ENCODE measurements around the gene ENSA. TPM values are rescaled to one million over a fixed set of nuclear protein-coding genes. Genes with fewer than 3 reads are reported as not detected.

Gene ENSA
- total RNA-seq, 1 experiment from 2014 or later = 254 TPM

DNA sequence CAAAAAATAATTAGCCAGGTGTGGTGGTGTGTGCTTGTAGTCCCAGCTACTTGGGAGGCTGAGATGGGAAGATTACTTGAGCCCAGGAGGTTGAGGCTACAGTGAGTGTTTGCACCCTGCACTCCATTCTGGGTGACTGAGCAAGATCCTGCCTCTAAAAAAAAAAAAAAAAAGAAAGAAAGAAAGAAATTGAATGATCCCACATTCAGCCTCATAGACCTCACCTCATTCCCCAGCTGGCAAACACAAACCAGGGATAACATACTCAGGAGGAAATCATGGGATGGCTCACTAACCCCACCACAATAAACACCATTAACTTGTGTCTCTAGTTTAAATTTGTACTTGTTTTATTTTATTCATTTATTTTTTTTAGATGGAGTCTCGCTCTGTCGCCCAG lies 8.5 kb downstream of the ENSA start (continued):
- TF ChIP-seq, protein P1, sequence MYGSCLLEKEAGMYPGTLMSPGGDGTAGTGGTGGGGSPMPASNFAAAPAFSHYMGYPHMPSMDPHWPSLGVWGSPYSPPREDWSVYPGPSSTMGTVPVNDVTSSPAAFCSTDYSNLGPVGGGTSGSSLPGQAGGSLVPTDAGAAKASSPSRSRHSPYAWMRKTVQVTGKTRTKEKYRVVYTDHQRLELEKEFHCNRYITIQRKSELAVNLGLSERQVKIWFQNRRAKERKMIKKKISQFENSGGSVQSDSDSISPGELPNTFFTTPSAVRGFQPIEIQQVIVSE (CRISPR knock-in tag; IDR thresholded peaks at IDR 0.05; ENCODE audit: borderline replicate concordance) = no peak
- TF ChIP-seq, protein P2, sequence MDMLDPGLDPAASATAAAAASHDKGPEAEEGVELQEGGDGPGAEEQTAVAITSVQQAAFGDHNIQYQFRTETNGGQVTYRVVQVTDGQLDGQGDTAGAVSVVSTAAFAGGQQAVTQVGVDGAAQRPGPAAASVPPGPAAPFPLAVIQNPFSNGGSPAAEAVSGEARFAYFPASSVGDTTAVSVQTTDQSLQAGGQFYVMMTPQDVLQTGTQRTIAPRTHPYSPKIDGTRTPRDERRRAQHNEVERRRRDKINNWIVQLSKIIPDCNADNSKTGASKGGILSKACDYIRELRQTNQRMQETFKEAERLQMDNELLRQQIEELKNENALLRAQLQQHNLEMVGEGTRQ (CRISPR knock-in tag; IDR thresholded peaks at IDR 0.05) = no peak

DNA sequence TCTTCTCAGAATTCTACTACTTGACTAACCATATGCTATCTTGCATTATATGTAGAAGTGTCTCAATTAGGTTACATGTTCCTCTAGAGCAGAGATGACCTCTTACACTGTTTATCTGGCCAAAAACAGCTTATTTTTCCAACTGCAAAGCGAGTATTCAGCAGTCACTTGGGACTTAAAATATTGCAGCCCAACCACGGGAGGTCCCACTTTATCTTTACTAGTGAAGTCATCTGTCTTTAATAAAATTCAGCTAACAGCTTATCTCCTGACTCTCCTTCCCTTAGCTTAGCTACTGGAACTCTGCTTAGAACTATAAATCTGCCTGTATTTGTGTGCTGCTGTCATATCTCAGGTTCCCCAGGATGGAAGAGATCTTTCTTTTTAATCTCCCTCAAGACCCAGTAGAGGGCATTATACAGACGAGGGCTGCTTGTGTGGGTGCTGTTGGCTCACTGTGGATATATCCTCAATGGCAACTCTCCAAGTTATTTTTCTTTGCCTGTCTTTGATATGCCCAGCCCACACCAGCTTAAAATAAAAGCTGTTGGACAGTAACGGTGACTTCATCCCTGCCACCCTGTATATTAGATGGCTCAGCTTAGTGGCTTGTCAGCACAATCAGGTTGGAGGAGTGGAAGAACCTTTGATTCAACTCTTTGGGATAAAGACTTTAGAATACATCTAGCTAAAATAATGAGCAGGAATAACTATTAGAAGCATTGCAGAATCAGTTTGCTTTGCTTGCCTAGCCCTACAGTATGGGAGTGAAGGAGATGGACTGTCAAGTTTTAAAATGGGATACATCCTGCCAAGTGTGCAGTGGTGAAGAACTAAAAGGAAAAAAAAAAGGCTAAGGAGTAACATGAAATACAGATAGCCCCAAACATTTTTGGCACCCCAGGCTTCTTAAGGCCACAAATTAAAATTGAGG lies 9.6 kb downstream of the ENSA start:
- Mint-ChIP-seq H3K27me3 (ENCODE audit: low read depth) (no peaks in the 10 kb centered on the region), H3K36me3 (peaks cover 82% of the 10 kb centered on the region), H3K9me3 (no peaks in the 10 kb centered on the region), H3K4me3 (no peak overlapping the region), H3K4me1 (peaks cover 34% of the 10 kb centered on the region), H3K27ac (peak overlapping the region; percentile 94)
- TF ChIP-seq ZNF263 (CRISPR knock-in tag; IDR thresholded peaks at IDR 0.05; ENCODE audit: low read depth) (no peak), NR2C2 (CRISPR knock-in tag; IDR thresholded peaks at IDR 0.05) (no peak), EMX1 (CRISPR knock-in tag; IDR thresholded peaks at IDR 0.05) (no peak), ZNF671 (CRISPR knock-in tag; IDR thresholded peaks at IDR 0.05) (no peak)
- TF ChIP-seq, protein P3, sequence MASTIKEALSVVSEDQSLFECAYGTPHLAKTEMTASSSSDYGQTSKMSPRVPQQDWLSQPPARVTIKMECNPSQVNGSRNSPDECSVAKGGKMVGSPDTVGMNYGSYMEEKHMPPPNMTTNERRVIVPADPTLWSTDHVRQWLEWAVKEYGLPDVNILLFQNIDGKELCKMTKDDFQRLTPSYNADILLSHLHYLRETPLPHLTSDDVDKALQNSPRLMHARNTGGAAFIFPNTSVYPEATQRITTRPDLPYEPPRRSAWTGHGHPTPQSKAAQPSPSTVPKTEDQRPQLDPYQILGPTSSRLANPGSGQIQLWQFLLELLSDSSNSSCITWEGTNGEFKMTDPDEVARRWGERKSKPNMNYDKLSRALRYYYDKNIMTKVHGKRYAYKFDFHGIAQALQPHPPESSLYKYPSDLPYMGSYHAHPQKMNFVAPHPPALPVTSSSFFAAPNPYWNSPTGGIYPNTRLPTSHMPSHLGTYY (CRISPR knock-in tag; IDR thresholded peaks at IDR 0.05) = no peak
- CTCF ChIA-PET = interaction anchor here (6.5 kb wide), 1 partner anchor 58 kb away, joined by 53 read pairs; no protein-coding TSS in a partner anchor
- ATAC-seq (no peak), DNase-seq (ENCODE audit: low spot score) (no peak)
- POLR2A ChIA-PET = interaction anchor here (1.6 kb wide), 1 partner anchor 41 kb away, joined by 4 read pairs; no protein-coding TSS in a partner anchor

DNA sequence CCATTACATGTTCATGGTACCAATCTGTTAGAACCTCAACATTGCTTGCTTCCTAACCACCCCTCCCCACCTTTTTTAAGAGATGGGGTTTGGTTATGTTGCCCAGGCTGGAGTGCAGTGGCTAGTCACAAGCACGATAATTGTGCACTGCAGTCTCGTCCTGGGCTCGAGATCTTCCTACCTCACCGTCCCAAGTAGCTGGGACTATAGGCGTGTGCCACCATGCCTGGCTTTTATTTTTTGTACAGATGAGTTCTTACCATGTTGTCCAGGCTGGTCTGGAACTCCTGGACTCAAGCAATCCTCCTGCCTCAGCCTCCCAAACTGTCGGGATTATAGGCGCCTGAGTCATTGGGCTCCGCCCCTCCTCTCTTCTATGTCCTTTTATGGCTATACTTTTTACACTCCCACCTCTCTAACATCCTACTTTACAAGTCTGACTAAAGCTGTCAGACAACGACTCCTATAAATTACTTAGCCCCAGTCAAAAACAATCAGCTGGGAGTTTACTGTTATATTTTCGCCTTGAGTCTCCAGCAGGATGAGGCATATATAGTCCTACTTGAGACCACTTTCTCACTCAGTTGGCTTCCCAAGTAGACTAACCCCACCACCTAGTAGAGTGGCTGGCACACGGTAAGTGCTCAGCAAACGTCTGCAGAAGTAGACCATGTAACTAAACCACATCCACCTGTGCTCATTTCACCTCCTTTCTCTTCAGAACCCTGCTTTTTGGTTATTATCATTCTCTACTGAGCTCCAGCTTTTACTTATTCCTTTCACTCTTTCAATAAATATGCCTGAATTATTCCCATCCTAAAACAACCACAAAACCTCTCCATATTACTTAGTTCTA lies 13.8 kb downstream of the ENSA start:
- H3K27ac Mint-ChIP-seq = peak overlapping the region; percentile 64
- H3K9me3 Mint-ChIP-seq = no peaks in the 10 kb centered on the region
- no peak overlapping the region for H3K4me3 Mint-ChIP-seq
- H3K36me3 Mint-ChIP-seq = peaks cover 68% of the 10 kb centered on the region
- POLR2A ChIA-PET = interaction anchor here (0.6 to 1.1 kb wide), 3 partner anchors 11 to 145 kb away, joined by 3 to 8 read pairs (median 4); no protein-coding TSS in a partner anchor
- no peak for DNase-seq (ENCODE audit: low spot score)
- peak; percentile 14; the same call in 1 of the 2 replicates for ATAC-seq
- H3K4me1 Mint-ChIP-seq = peaks cover 16% of the 10 kb centered on the region
- H3K27me3 Mint-ChIP-seq (ENCODE audit: low read depth) = no peaks in the 10 kb centered on the region
- CTCF ChIA-PET = interaction anchor here (1.6 kb wide), 1 partner anchor 55 kb away, joined by 4 read pairs; no protein-coding TSS in a partner anchor
- TF ChIP-seq, protein P4, sequence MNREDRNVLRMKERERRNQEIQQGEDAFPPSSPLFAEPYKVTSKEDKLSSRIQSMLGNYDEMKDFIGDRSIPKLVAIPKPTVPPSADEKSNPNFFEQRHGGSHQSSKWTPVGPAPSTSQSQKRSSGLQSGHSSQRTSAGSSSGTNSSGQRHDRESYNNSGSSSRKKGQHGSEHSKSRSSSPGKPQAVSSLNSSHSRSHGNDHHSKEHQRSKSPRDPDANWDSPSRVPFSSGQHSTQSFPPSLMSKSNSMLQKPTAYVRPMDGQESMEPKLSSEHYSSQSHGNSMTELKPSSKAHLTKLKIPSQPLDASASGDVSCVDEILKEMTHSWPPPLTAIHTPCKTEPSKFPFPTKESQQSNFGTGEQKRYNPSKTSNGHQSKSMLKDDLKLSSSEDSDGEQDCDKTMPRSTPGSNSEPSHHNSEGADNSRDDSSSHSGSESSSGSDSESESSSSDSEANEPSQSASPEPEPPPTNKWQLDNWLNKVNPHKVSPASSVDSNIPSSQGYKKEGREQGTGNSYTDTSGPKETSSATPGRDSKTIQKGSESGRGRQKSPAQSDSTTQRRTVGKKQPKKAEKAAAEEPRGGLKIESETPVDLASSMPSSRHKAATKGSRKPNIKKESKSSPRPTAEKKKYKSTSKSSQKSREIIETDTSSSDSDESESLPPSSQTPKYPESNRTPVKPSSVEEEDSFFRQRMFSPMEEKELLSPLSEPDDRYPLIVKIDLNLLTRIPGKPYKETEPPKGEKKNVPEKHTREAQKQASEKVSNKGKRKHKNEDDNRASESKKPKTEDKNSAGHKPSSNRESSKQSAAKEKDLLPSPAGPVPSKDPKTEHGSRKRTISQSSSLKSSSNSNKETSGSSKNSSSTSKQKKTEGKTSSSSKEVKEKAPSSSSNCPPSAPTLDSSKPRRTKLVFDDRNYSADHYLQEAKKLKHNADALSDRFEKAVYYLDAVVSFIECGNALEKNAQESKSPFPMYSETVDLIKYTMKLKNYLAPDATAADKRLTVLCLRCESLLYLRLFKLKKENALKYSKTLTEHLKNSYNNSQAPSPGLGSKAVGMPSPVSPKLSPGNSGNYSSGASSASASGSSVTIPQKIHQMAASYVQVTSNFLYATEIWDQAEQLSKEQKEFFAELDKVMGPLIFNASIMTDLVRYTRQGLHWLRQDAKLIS (CRISPR knock-in tag; IDR thresholded peaks at IDR 0.05; ENCODE audit: borderline replicate concordance) = no peak
- TF ChIP-seq, protein P5, sequence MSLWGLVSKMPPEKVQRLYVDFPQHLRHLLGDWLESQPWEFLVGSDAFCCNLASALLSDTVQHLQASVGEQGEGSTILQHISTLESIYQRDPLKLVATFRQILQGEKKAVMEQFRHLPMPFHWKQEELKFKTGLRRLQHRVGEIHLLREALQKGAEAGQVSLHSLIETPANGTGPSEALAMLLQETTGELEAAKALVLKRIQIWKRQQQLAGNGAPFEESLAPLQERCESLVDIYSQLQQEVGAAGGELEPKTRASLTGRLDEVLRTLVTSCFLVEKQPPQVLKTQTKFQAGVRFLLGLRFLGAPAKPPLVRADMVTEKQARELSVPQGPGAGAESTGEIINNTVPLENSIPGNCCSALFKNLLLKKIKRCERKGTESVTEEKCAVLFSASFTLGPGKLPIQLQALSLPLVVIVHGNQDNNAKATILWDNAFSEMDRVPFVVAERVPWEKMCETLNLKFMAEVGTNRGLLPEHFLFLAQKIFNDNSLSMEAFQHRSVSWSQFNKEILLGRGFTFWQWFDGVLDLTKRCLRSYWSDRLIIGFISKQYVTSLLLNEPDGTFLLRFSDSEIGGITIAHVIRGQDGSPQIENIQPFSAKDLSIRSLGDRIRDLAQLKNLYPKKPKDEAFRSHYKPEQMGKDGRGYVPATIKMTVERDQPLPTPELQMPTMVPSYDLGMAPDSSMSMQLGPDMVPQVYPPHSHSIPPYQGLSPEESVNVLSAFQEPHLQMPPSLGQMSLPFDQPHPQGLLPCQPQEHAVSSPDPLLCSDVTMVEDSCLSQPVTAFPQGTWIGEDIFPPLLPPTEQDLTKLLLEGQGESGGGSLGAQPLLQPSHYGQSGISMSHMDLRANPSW (CRISPR knock-in tag; conservative IDR thresholded peaks at IDR 0.05; ENCODE audit: low read depth) = no peak
- no peak for TF ChIP-seq ZNF263 (CRISPR knock-in tag; IDR thresholded peaks at IDR 0.05; ENCODE audit: low read depth)
- TF ChIP-seq NR2C2 (CRISPR knock-in tag; IDR thresholded peaks at IDR 0.05) = no peak
- TF ChIP-seq ZNF281 (CRISPR knock-in tag; IDR thresholded peaks at IDR 0.05) = no peak
- TF ChIP-seq, protein P6, sequence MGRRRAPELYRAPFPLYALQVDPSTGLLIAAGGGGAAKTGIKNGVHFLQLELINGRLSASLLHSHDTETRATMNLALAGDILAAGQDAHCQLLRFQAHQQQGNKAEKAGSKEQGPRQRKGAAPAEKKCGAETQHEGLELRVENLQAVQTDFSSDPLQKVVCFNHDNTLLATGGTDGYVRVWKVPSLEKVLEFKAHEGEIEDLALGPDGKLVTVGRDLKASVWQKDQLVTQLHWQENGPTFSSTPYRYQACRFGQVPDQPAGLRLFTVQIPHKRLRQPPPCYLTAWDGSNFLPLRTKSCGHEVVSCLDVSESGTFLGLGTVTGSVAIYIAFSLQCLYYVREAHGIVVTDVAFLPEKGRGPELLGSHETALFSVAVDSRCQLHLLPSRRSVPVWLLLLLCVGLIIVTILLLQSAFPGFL (CRISPR knock-in tag; IDR thresholded peaks at IDR 0.05; ENCODE audit: borderline replicate concordance) = no peak
- TF ChIP-seq ETV6 (CRISPR knock-in tag; IDR thresholded peaks at IDR 0.05) = no peak
- TF ChIP-seq ZBTB21 (CRISPR knock-in tag; IDR thresholded peaks at IDR 0.05; ENCODE audit: borderline replicate concordance) = no peak
- TF ChIP-seq MXD4 (CRISPR knock-in tag; IDR thresholded peaks at IDR 0.05; ENCODE audit: borderline replicate concordance) = no peak

All from WTC11 (cell line).